Vagina (tissue), 2 donors: Measurements from ENCODE around the gene MPHOSPH8. TPM values are rescaled to one million over a fixed set of nuclear protein-coding genes. Genes with fewer than 3 reads are reported as not detected.

Experiments used
- DNase-seq, 2 donors: peaks; one replicate each; pipeline ENCODE4 v3.0.0-alpha.2; 2017; ENCODE audit errors: extremely low spot score in 2 of 2
- H3K27ac ChIP-seq: fragments of 200-600 bp; sonication (generic); one replicate; pipeline ENCODE4 v1.5.1; 2019
- H3K27me3 ChIP-seq: fragments of 200-600 bp; sonication (generic); one replicate; pipeline ENCODE4 v1.5.1; 2019
- H3K36me3 ChIP-seq, 2 donors: fragments of 200-600 bp; sonication (generic); one replicate each; pipeline ENCODE4 v1.5.1; 2017 to 2019
- H3K4me1 ChIP-seq: fragments of 200-600 bp; sonication (generic); one replicate; pipeline ENCODE4 v1.5.1; 2019
- H3K4me3 ChIP-seq, 2 donors: fragments of 200-600 bp; sonication (generic); 1 replicate in 1 of 2; 2 replicates in 1 of 2; pipeline ENCODE4 v1.5.1; 2016 to 2019
- H3K9me3 ChIP-seq: fragments of 200-600 bp; sonication (generic); one replicate; pipeline ENCODE4 v1.5.1; 2019
- POLR2A ChIP-seq, 2 donors: fragments of 450-650 bp; IDR thresholded peaks; one replicate each; pipeline ENCODE4 v1.6.1; 2017; ENCODE audit warnings: antibody characterized with exemption in 2 of 2, mild to moderate bottlenecking in 2 of 2, moderate library complexity in 2 of 2
- POLR2AphosphoS5 ChIP-seq, 2 donors: sonication (generic); formaldehyde crosslinking; IDR thresholded peaks; one replicate each; pipeline ENCODE4 v1.9.0; 2017; ENCODE audit warnings: antibody characterized with exemption in 2 of 2, mild to moderate bottlenecking in 2 of 2, low read depth in 1 of 2; ENCODE audit not compliant: insufficient read depth in 1 of 2
- intact Hi-C: fragments of 100-400 bp; cut with DNase I; formaldehyde crosslinking; loops from one replicate; pipeline ENCODE4 v1.15.1; 2023
- total RNA-seq: library from RNA; depleted of rRNA; stranded (reverse); fragments of >200 nt; gene quantifications from one replicate; pipeline ENCODE4 v1.2.3, GENCODE V29; 2016
- TF ChIP-seq, protein P1 (sequence below), 3 experiments: fragments of 450-650 bp in 2 of 3; fragments of 200-600 bp in 1 of 3; sonication (generic) in 1 of 3; IDR thresholded peaks; one replicate each; pipeline ENCODE4 v1.5.1; 2017 to 2019; ENCODE audit warnings: antibody characterized with exemption in 3 of 3, mild to moderate bottlenecking in 2 of 3, moderate library complexity in 2 of 3

The MPHOSPH8 gene
- total RNA-seq, 1 donor from 2014 or later: 22.8 TPM

DNA sequence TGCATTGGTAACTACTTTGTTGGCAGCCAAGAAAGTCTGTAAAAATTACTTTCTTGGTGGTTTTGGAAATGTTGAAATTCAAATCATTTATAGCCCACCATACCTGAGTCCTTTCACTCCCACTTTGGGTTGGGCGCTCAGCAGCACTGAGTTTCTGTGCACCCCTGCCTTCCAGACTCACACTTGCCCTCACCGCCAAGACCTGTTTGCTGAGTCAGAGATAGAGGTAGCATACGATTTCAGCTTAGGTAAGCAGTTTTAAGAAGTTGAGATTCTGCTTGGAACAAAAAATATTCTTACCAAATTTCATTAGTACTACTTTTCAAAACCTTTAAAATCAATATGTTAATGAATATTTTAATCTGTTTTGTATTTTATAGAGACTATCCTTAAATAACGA is 12.6 kb downstream of the MPHOSPH8 start:
- TF ChIP-seq, protein P1, sequence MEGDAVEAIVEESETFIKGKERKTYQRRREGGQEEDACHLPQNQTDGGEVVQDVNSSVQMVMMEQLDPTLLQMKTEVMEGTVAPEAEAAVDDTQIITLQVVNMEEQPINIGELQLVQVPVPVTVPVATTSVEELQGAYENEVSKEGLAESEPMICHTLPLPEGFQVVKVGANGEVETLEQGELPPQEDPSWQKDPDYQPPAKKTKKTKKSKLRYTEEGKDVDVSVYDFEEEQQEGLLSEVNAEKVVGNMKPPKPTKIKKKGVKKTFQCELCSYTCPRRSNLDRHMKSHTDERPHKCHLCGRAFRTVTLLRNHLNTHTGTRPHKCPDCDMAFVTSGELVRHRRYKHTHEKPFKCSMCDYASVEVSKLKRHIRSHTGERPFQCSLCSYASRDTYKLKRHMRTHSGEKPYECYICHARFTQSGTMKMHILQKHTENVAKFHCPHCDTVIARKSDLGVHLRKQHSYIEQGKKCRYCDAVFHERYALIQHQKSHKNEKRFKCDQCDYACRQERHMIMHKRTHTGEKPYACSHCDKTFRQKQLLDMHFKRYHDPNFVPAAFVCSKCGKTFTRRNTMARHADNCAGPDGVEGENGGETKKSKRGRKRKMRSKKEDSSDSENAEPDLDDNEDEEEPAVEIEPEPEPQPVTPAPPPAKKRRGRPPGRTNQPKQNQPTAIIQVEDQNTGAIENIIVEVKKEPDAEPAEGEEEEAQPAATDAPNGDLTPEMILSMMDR (IDR thresholded peaks at IDR 0.05): no peak
- no peak for TF ChIP-seq POLR2A (IDR thresholded peaks at IDR 0.05)
- TF ChIP-seq POLR2AphosphoS5 (IDR thresholded peaks at IDR 0.05; ENCODE audit: insufficient read depth in 1 of 2, low read depth in 1 of 2): no peak
- Histone ChIP-seq H3K4me1 (peaks cover 13% of the 10 kb centered on the region), H3K36me3 (peaks cover 0 to 54% of the 10 kb centered on the region in 2 donors), H3K27ac (no peak overlapping the region), H3K4me3 (no peak overlapping the region), H3K9me3 (no peaks in the 10 kb centered on the region), H3K27me3 (no peaks in the 10 kb centered on the region)
- intact Hi-C loops: no loop called here
- no peak for DNase-seq

DNA sequence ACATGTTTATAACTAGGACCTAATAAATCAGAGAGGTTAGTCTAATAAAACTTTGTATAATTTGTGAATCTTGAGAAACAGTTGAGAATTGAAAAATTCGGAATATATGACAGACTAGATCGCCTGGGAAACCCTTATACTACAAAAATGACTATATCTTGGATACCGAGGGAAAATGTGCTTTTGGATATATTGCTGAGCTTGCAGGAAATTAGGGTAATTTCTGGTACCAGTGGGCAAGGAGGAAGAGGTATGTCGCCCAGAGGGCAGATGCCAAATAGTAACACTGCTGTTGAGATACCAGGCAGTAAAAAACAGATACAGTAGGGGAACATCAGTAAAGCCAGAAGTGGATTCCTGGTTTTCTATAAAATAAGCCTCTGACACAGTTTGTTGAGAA is 17.3 kb downstream of the MPHOSPH8 start:
- TF ChIP-seq POLR2AphosphoS5 (IDR thresholded peaks at IDR 0.05; ENCODE audit: insufficient read depth in 1 of 2, low read depth in 1 of 2) (no peak), POLR2A (IDR thresholded peaks at IDR 0.05) (no peak)
- TF ChIP-seq, protein P1 (IDR thresholded peaks at IDR 0.05): no peak
- Histone ChIP-seq H3K9me3 (no peaks in the 10 kb centered on the region), H3K36me3 (peaks cover 0 to 39% of the 10 kb centered on the region in 2 donors), H3K27ac (no peak overlapping the region), H3K27me3 (no peaks in the 10 kb centered on the region), H3K4me1 (peaks cover 4% of the 10 kb centered on the region), H3K4me3 (no peak overlapping the region)
- intact Hi-C loops: no loop called here
- DNase-seq: no peak

DNA sequence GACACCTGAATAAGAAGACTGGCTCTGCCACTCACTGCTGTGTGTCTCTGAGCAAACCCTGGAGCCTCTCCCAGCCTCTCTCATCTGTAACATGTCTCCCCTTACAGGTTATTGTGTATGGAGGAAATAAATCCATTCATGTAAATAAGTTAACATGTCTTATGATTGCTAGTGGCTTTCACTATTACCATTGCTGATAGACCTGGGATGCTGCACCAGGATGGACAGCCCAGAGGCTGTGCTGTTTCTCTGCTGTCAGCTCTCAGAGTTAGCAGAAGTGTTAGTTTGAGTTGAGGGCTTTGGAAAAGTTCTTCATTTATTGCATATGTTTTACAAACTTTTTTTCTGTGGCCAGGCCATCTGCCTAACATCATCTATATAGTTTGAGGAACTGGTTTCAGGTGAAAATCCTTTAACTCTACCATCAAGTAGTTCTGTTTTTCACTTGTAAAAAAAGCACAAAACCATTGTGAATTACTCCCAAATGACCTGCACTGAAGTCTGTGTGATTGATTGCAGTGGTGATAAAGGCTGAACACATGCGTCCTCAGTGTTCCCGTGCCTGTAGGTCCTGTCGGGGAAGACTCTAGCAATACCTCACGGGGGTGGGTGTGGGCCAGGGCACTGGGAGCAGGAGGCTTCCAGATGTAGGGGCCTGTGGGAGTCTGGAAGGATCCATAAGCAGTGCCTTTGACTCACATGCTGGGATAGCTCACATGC is 24.6 kb downstream of the MPHOSPH8 start:
- no peaks in the 10 kb centered on the region for H3K4me1 ChIP-seq

DNA sequence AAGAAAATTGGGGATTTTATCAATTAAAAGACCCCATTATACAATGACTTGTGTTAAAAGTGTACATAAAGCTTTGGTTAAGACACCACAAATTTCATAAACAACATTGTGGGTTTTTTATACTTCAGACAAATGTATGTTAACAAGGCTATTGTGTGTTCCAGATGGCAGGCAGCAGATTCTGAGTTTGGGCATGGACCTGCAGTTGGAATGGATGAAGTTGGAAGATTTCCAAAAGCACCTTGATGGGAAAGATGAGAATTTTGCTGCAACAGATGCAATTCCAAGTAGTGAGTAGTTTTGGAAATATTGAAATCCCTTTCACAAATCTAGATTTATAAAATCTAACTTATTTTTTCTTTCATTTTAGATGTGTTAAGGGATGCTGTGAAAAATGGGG is 25.4 kb downstream of the MPHOSPH8 start:
- H3K36me3 ChIP-seq: peaks cover 0 to 40% of the 10 kb centered on the region in 2 donors
- no peak overlapping the region for H3K4me3 ChIP-seq
- no peaks in the 10 kb centered on the region for H3K27me3 ChIP-seq
- no peak for DNase-seq
- TF ChIP-seq, protein P1 (IDR thresholded peaks at IDR 0.05): no peak
- TF ChIP-seq POLR2AphosphoS5 (IDR thresholded peaks at IDR 0.05; ENCODE audit: insufficient read depth in 1 of 2, low read depth in 1 of 2) (no peak), POLR2A (IDR thresholded peaks at IDR 0.05) (no peak)
- no peaks in the 10 kb centered on the region for H3K9me3 ChIP-seq
- intact Hi-C loops: no loop called here
- no peaks in the 10 kb centered on the region for H3K4me1 ChIP-seq
- no peak overlapping the region for H3K27ac ChIP-seq

More for the DNA sequence above, 24.6 kb downstream of the MPHOSPH8 start:
- H3K4me3 ChIP-seq: no peak overlapping the region
- H3K27me3 ChIP-seq: no peaks in the 10 kb centered on the region
- DNase-seq: no peak
- H3K9me3 ChIP-seq: no peaks in the 10 kb centered on the region
- TF ChIP-seq POLR2A (IDR thresholded peaks at IDR 0.05) (no peak), POLR2AphosphoS5 (IDR thresholded peaks at IDR 0.05; ENCODE audit: insufficient read depth in 1 of 2, low read depth in 1 of 2) (no peak)
- TF ChIP-seq, protein P1 (IDR thresholded peaks at IDR 0.05): no peak
- H3K36me3 ChIP-seq: peaks cover 0 to 32% of the 10 kb centered on the region in 2 donors
- no peak overlapping the region for H3K27ac ChIP-seq
- intact Hi-C loops: no loop called here

DNA sequence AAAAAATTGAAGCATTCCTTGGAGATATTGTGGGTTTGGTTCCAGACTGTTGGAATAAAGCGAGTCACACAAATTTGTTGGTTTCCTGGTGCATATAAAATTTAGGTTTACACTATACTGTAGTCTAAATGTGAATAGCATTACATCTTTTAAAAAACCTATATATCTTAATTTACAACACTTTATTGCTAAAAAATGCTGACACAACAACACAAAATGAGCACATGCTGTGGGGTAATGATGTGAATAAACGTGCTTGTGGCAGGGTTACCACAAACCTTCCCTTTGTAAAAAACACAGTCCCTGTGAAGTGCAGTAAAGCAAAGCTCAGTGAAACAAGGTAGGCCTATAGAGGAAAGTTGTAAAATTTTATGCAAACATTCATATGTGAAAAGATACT is 27.7 kb downstream of the MPHOSPH8 start:
- TF ChIP-seq, protein P1 (IDR thresholded peaks at IDR 0.05): no peak
- no peak for TF ChIP-seq POLR2AphosphoS5 (IDR thresholded peaks at IDR 0.05; ENCODE audit: insufficient read depth in 1 of 2, low read depth in 1 of 2)
- no peak for TF ChIP-seq POLR2A (IDR thresholded peaks at IDR 0.05)
- intact Hi-C loops: no loop called here
- Histone ChIP-seq H3K27me3 (no peaks in the 10 kb centered on the region), H3K4me1 (no peaks in the 10 kb centered on the region), H3K9me3 (no peaks in the 10 kb centered on the region), H3K4me3 (no peak overlapping the region), H3K27ac (no peak overlapping the region), H3K36me3 (peaks cover 0 to 59% of the 10 kb centered on the region in 2 donors)
- DNase-seq: no peak
